Measurements from ENCODE around the gene ENOX2.
"Not testable (repeated sequence)": the region's sequence is repeated elsewhere in the genome, so short reads cannot be mapped to it uniquely, and the experiment has no call there.

ENOX2 gene

DNA sequence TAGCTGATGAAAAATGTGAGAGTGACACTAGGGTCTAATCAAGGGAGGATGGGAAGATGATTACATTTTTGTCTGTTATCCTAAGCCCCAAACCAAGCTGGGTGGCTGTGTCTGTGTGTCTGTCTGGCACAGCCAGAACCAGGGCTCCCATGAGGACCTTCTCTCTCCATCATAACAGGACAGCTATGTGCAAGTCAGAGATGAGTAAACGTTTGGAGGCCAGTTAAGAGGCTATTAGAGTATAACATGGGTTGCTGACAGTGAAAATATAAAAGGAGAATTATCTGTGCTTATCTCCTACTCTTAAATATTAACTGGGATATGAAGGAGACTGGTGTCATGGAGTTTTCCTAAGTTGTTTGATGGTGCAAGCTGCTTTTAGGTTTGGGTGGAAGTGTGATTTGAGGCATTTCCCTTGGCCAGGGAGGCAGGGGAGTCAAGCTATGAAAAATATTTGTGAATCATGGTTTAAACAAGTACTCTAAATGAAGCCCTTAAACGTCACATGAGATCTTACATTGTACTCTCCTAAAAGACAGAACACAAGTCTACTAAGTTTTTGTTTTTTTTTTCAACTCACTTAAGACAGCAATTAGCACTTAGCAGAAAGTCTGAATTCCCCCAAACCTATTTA is 156.2 kb downstream of the ENOX2 start:
- DNase-seq = no peak

DNA sequence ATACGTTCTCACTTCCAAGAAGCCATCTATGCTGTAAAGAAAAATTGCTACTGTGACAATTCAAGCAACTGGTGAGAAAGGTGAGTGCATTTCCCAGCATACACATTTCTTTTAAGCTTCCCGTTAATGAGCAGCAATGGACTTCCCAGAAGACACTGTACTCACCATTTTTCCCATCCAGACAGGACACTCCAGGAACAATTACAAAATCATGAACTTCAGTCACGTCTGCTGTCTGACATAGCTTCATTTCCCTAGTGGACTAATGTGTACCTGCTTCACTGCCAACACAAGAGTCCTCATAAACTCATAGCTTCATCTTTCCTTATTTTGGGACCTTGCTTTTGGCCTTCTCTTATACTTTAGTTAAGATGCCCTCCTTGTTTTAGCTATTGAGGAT is 156.9 kb downstream of the ENOX2 start:
- no peak for DNase-seq

- DNase-seq = no peak
Observed at GRCh38 chrX:130741584-130741983, 161.4 kb downstream of the ENOX2 start.

- DNase-seq = no peak
Observed at GRCh38 chrX:130741151-130741550, 161.9 kb downstream of the ENOX2 start.

DNA sequence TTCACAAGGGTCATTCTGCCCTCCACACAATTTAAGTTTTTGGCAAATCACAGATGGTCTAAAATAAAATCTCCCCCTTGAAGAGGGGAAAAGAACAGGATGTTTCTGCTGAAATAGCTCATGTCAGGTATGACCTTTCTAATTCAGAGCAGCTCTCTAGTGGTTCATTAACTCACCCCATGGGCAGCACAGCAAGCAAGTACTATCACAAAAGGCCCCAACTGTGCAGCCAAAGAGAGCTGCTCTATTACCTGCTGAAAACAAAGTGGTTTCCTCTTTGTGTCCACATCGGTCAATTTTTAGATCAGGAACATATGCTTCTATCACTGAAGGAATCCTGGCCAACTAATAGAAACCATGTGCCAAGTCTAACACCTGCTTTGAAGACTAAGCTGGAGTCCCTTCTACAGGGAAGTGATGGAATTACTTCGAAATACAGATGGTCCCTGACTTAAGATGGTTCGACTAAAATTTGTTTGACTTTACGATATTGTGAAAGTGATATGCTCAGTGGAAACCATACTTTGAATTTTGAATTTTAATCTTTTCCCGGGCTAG is 164.3 kb downstream of the ENOX2 start:
- DNase-seq = no peak

- no peak for DNase-seq
Observed at GRCh38 chrX:130734713-130735112, 168.3 kb downstream of the ENOX2 start.

- DNase-seq = no peak
Observed at GRCh38 chrX:130728208-130728607, 174.8 kb downstream of the ENOX2 start.

DNA sequence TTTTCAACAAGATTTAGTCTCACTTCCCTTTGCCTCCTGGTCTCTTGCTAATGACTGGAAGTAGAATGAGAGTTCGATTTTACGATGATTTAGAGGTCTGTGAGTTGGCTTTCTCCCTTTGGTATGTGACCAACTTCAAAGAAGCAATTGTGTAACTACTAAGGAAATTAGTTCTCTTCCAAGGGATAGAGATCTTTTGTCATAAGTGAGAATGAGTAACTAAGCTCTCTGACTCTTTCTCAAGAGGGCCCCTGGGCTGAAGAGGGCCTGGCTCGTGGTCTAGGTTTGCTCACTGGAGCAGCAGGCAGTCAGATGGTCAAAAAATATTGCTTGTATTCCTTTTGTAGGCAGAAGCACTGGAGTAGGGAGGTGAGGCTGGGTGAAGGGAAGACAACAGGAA is 176.3 kb downstream of the ENOX2 start:
- DNase-seq = no peak

DNA sequence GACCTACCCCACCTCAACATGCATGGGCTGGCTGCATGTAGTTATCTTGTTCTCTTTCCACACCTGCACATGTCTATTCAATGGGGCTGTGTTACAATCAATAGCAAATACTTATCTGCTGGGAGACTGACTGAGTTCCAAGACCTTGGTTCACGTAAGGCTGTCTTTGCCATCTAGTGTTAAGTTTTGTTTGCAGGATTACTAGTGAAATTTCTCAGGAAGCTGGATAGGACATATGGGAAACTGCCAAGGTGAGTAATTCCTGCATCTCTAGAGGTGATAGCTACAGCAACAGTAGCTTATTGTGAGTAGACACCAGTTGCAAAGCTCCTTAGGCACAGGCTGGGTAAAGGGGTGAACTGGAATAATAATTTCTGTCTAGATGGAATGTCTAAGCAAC is 177.5 kb downstream of the ENOX2 start:
- no peak for DNase-seq

GRCh38 chrX:130719413-130719812 is 183.6 kb downstream of the ENOX2 start:
- DNase-seq = no peak

DNA sequence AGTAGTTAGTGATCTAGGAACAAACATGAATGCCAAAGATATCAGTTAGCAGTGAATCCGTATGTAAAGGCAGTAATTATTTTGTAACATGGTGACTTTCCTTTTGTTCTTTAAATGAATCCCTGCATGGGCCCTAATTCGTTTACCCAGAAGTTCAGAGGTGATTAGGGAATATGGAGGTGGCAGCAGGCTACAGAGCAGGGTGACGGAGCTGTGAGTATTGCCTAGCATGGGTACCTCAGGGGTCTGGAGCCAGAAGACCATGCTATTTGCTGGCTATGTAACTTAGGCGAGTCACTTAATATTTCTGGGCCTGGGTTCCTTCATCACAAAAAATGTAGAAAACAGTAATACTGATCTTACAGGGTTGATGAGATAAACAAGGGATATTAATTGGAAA is 184.9 kb downstream of the ENOX2 start:
- DNase-seq = no peak

DNA sequence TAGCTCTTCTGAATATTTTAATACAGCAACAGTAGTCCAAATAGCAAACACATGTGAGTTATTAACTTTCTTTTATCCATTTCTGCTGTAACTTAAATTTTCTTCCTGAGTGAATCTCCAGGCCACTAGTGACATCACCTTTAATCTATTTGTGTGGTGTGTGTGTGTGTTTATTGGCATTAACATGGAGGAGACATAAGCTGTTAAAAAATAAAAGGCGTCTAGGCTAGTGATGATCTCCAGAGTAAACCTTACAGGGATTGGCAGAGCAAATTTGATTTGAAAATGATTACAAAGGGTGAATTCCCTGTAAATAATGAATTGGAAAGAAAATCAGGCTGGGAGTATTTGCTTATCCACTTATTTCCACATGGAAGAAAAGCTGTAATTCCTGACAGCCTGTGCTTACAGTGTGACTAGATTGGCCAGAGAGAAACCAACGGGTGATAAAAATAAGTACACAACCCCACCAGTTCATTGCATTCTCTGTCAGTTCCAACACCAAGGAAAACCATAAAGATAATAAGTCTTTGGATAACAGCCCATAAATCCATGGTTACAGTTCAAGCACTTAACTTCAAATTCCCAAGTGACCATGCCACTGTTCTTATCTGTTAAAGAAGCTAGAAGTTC is 186.1 kb downstream of the ENOX2 start:
- DNase-seq = peak; percentile 19 to 38

GRCh38 chrX:130716346-130716745 is 186.7 kb downstream of the ENOX2 start:
- no peak for DNase-seq

DNA sequence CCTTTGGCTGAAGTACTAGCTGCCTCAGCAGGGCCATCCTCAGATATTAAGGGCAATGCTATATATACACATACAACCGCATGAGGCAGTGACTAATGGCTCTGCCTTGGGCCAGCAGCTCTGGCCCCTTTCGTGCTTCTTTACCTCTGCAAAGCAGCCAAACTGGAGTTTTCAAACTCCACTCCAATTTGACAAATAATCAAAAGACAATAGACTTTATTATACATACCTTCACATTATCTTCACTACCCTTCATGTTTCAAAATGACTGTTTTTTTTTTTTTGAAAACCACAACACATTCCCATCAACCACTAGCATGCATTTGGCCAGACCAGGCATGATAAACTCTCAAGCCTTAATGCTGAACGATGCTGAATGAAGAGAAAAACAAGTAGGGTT is 187.7 kb downstream of the ENOX2 start:
- DNase-seq = no peak

- DNase-seq = no peak
Observed at GRCh38 chrX:130714665-130715064, 188.3 kb downstream of the ENOX2 start.

- no peak for DNase-seq
Observed at GRCh38 chrX:130714135-130714534, 188.9 kb downstream of the ENOX2 start.

DNA sequence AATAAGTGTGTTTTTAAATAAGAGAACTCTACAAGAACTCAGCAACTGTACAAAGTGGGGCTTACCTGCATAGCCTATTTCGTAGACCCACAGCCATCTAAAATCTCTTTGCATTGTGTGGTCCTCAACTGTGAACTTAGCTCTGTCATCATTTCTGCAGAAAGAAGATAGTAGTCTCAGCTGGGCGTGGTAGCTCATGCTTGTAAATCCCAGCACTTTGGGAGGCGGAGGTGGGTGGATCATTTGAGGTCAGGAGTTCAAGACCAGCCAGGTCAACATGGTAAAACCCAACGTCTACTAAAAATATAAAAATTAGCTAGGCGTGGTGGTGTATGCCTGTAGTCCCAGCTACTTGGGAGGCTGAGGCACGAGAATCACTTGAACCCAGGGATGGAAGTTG is 193.8 kb downstream of the ENOX2 start:
- DNase-seq = not testable (repeated sequence)

GRCh38 chrX:130705591-130705990 is 197.4 kb downstream of the ENOX2 start:
- no peak for DNase-seq

- DNase-seq = no peak
Observed at GRCh38 chrX:130704053-130705038, 198.7 kb downstream of the ENOX2 start.

GRCh38 chrX:130702867-130703707 is 199.9 kb downstream of the ENOX2 start:
- no peak for DNase-seq

DNA sequence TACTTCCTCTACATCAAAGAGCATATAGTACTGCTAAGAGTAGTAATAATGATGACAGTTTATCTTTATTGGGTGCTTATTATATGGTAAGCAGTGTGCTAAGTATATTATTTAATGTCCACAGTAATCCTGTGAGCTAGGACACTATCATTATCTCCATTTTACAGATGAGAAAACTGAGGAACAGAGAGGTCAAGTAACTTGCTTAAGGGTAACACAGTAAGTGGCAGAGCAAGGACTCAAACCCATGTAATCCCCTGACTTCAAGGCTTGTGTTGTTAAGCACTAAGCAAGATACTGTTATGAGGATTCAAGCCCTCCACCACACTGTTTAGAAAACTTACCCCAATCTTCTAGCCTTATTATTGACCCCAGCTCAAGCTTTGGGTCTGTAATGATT is 202.4 kb downstream of the ENOX2 start:
- no peak for DNase-seq

- DNase-seq = no peak
Observed at GRCh38 chrX:130699618-130700017, 203.4 kb downstream of the ENOX2 start.

DNA sequence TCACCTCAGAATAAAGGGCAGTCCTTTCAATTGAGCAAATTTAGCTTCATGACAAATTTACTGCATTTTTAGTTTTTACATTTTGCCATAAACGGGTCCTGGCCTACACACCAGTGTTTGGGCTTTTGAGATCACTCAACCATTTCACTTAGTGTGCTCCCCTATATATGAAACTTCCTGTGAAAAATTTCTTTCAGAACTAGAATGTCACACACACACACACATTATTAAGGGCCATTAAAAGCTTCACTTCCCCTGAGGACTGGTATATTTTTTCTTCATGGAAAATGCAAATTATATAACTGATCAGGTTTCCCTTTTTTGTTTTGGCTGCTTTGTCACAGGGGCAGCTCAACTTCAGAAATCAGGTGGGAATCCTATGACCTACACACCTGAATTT is 206.5 kb downstream of the ENOX2 start:
- no peak for DNase-seq

Measured in NCI-H1930 (cell line).